ENCODE results near the gene SDHAF3. TPM values are rescaled to one million over a fixed set of nuclear protein-coding genes. Genes with fewer than 3 reads are reported as not detected.
A peak's percentile ranks its signal among the peaks of the same experiment; 100 is the strongest.
"Not testable (repeated sequence)": the region's sequence is repeated elsewhere in the genome, so short reads cannot be mapped to it uniquely, and the experiment has no call there.

Gene SDHAF3
- 10 to 100 TPM; 16.0 to 16.1 TPM for total RNA-seq

DNA sequence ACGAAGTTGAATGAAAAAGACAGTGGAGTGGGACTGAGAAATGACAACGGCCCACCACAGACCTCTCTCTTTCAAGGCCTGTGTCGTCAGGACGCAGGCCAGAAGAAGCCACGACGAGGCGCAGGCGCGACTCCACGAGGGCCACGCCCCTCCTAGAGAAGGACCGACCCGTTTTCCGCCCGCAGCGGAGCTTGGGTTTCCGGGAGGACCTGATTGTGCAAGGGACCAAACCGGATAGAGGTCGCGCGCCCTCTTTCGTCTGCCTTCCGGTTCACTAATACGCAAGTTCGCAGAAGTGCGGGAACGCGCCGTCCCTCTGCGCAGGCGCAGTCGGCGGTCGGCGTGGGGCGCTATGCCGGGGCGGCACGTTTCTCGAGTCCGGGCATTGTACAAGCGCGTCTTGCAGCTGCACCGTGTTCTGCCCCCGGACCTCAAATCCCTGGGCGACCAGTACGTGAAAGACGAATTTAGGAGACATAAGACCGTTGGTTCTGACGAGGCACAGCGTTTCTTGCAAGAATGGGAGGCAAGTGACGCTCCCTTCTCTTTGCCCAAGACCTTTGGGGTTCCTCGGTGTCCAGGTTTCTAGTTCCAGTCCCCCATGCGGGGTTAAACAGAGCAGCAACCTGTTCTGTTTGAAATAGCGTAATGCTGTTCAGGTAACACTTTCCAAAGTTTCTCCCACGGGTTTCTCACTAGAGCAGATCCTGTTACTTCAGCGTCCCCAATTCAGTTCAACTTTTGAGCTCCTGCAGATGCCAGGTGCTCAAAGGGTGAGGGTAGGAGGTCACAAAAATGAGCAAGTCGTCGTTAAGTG is at the start of gene SDHAF3:
TSS of gene SDHAF3 (plus strand) at position 327 of the 817 bp plus-strand sequence. CDS start at position 353, 26 bp downstream.
- Mint-ChIP-seq H3K27me3 (no peaks in the 10 kb centered on the region), H3K9me3 (peaks cover 8% of the 10 kb centered on the region), H3K27ac (peak within 1 kb of the TSS; percentile 88), H3K4me1 (peaks cover 39% of the 10 kb centered on the region), H3K4me3 (peak within 1 kb of the TSS; percentile 88), H3K36me3 (ENCODE audit: low read depth) (peaks cover 6% of the 10 kb centered on the region)
- ChIA-PET CTCF (interaction anchor here (1.0 to 1.7 kb wide), 8 partner anchors 9 to 755 kb away, joined by 3 to 8 read pairs (median 4); partner anchors contain the start of gene ASNS), POLR2A (interaction anchor here (0.8 to 2.2 kb wide), 10 partner anchors 12 to 853 kb away, joined by 3 to 11 read pairs (median 3); partner anchors contain the start of gene ASNS)
- peak; percentile 99 for DNase-seq

DNA sequence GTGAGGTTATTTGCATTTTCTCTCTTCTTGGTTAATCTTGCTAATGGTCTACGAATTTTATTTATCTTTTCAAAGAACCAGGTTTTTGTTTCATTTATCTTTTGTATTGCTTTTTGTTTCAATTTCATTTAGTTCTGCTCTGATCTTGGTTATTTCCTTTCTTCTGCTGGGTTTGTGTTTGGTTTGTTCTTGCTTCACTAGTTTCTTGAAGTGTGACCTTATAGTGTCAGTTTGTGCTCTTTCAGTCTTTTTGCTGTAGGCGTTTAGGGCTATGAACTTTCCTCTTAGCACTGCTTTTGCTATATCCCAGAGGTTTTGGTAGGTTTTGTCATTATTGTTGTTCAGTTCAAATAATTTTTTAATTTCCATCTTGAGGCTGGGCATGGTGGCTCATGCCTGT is 45.5 kb upstream of the SDHAF3 start:
- POLR2A ChIA-PET; H3K9me3 Mint-ChIP-seq; DNase-seq; H3K4me1 Mint-ChIP-seq; H3K4me3 Mint-ChIP-seq; H3K36me3 Mint-ChIP-seq (ENCODE audit: low read depth); CTCF ChIA-PET; H3K27ac Mint-ChIP-seq: not testable (repeated sequence)
- peaks cover 34% of the 10 kb centered on the region for H3K27me3 Mint-ChIP-seq

DNA sequence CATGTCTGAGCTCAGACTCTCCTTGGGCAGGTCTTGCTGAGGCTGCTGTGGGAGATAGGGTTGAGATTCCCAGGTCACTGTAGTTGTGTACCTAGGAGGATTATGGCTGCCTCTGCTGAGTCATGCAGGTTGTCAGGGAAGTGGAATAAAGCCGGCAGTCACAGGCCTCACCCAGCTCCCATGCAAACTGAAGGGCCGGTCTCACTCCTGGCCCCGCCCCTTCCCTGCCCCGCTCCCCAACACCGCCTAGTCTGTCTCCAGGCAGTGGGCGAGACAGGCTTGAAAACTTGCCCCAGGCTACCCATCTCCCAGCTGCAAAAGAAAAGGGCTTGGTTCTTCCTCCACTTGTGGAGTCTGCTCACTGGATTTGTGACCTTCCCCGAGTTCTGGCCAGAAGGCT is 41.6 kb upstream of the SDHAF3 start:
- POLR2A ChIA-PET = interaction anchor here (0.6 kb wide), 1 partner anchor 199 kb away, joined by 3 read pairs; no protein-coding TSS in a partner anchor
- Mint-ChIP-seq H3K36me3 (ENCODE audit: low read depth) (no peaks in the 10 kb centered on the region), H3K27ac (no peak overlapping the region), H3K4me1 (no peaks in the 10 kb centered on the region), H3K9me3 (no peaks in the 10 kb centered on the region), H3K4me3 (no peak overlapping the region), H3K27me3 (peaks cover 21% of the 10 kb centered on the region)
- no peak for DNase-seq
- CTCF ChIA-PET = no interaction called here

DNA sequence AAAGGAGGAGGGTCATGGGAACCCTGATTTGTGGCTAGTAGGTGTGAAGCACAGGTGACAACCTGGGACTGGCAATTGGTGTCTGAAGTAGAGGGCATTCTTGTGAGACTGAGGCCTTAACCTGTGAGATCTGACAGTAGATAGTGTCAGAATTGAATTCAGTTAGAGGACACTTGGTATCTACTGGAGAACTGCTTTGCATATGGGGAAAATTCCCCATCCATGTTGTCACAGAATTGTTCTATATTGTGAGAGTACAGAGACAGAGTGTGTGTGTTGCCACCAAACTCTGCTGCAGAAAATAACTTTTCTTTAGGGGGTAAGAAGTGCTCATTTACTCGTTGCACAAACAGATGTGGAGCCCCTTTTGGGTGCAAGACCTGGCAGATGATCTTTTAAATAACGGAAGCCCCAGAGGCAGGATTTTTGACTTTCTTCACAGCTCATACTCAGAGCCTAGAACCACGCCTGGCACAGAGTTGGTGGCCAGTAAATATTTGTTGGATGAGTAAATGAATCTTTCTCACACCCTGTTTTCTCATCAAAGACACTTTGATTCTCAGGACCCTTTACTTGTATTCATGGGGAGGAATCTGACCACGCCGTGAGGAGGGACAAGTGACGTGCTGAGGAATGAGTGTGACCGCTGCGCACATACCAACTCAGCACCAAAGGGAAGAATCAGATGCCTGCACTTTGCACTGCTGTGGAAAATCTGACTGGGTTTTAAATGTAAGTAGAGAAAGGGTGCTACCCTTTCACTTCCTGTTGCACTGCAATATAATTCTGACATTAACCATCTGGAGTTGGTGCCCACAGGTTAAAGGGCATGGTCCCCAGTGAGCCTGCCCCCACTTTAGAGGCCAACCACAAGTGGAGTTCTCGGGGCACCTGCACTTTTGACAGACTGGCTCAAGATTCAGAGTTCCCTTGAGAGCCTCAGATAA is 39.2 kb upstream of the SDHAF3 start:
- no peak overlapping the region for H3K4me3 Mint-ChIP-seq
- DNase-seq = no peak
- H3K4me1 Mint-ChIP-seq = no peaks in the 10 kb centered on the region
- POLR2A ChIA-PET = no interaction called here
- no peaks in the 10 kb centered on the region for H3K36me3 Mint-ChIP-seq (ENCODE audit: low read depth)
- H3K27me3 Mint-ChIP-seq = peaks cover 15% of the 10 kb centered on the region
- H3K9me3 Mint-ChIP-seq = no peaks in the 10 kb centered on the region
- H3K27ac Mint-ChIP-seq = no peak overlapping the region
- CTCF ChIA-PET = no interaction called here

DNA sequence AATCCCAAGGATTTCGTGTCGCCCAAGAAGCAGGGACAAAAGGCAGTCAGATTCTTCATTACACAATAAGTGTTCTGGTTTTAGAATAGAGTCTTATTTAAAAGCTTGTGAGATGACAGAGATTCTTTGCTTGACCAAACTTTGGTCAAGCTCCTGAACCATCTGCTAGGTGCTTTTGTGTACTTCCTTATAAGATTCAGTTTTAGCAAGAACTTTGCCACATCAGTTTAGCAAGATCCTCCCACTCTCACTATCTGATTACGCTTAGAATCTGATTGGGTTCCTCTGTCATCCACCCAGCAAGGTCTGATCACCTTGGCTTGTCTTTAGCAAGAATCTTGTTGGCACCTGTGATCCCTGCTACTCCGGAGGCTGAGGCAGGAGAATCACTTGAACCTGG is 38.2 kb upstream of the SDHAF3 start:
- Mint-ChIP-seq H3K4me3 (no peak overlapping the region), H3K36me3 (ENCODE audit: low read depth) (no peaks in the 10 kb centered on the region), H3K27me3 (peaks cover 11% of the 10 kb centered on the region), H3K9me3 (no peaks in the 10 kb centered on the region), H3K27ac (no peak overlapping the region), H3K4me1 (no peaks in the 10 kb centered on the region)
- CTCF ChIA-PET = no interaction called here
- DNase-seq = no peak
- POLR2A ChIA-PET = no interaction called here

DNA sequence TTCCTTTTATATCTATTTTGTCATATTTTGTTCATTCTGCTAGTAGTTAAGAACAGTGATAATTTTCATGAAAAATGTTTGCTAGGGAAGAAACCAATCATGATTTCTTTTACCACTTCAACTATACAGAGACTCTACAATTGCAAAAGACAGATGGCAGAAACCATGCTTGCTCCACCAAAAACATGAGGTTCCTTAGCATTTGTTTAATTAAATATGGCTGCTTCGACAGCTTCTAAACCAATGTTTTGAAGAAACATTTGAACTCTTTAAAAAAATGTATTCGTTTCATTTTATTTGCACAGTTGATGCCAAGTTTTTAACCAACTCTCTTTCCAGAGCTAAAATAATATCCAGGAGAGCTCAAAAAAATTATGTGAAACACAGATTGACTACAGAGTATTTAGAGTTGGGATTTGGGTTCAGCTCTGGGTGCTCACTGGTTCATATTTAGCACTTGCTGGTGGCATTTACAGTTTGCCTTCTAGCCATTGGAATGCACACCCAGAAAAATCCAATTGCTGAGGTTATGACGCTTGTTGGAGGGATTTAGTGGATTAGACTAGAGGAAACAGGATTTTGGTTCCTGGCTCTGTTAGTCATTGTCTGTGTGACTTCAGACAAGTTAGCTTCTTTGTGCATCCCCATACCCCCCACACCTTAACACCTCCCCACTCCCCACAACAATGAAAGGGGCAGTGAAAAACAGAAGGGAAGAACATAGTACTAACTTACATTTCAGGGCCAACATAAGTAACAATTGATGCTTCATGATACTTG is 35.8 kb upstream of the SDHAF3 start:
- no peaks in the 10 kb centered on the region for H3K36me3 Mint-ChIP-seq (ENCODE audit: low read depth)
- H3K9me3 Mint-ChIP-seq = no peaks in the 10 kb centered on the region
- no peak for DNase-seq
- ChIA-PET CTCF (no interaction called here), POLR2A (no interaction called here)
- no peak overlapping the region for H3K4me3 Mint-ChIP-seq
- H3K4me1 Mint-ChIP-seq = no peaks in the 10 kb centered on the region
- H3K27me3 Mint-ChIP-seq = peaks cover 12% of the 10 kb centered on the region
- no peak overlapping the region for H3K27ac Mint-ChIP-seq

DNA sequence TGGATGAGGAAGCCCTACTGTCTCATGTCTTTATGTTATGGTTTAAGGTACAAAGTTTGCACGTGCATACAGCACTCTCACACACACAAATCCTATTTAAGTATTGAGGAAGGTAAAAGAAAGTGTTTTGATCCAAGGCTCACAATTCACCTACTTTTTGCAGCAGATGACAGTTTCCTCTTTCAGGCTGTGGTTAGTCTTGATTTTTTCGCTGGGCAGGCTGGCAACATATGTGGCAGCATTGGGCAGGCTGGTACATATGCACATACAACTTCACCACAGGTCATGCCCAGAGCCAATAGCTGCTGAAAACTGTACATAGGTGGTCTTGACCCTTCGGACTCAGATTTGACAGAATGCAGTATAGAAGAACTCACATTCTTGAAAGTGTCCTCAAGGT is 29.1 kb upstream of the SDHAF3 start:
- CTCF ChIA-PET = interaction anchor here (1.0 kb wide), 1 partner anchor 25 kb away, joined by 3 read pairs; no protein-coding TSS in a partner anchor

DNA sequence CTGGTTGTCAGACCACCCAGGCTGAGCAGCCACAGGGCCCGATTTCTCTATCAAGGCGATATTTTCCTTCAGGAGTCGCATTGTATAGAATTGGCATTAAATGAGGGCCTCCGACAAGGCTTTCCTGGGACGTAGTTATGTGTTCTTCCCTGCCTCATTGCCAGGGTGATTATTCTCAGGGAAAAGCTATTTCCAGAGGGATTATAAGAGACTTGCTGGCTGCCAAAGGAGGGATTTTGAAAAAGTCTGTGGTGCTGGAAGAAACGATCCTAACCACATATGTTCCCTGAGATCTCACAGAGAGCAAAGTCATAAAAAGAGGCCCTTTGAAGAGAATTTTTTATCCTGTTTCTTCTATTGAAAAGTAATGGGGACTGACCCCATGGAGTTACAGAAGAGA is 27.7 kb upstream of the SDHAF3 start:
- H3K36me3 Mint-ChIP-seq (ENCODE audit: low read depth) = no peaks in the 10 kb centered on the region
- H3K27me3 Mint-ChIP-seq = peaks cover 18% of the 10 kb centered on the region
- no peak overlapping the region for H3K4me3 Mint-ChIP-seq
- CTCF ChIA-PET = no interaction called here
- no peaks in the 10 kb centered on the region for H3K9me3 Mint-ChIP-seq
- no peak for DNase-seq
- no peak overlapping the region for H3K27ac Mint-ChIP-seq
- H3K4me1 Mint-ChIP-seq = no peaks in the 10 kb centered on the region
- POLR2A ChIA-PET = no interaction called here

More for the DNA sequence above, 29.1 kb upstream of the SDHAF3 start:
- Mint-ChIP-seq H3K27ac (no peak overlapping the region), H3K4me1 (no peaks in the 10 kb centered on the region), H3K36me3 (ENCODE audit: low read depth) (no peaks in the 10 kb centered on the region), H3K9me3 (no peaks in the 10 kb centered on the region), H3K4me3 (no peak overlapping the region), H3K27me3 (peaks cover 18% of the 10 kb centered on the region)
- POLR2A ChIA-PET = no interaction called here
- DNase-seq = no peak

DNA sequence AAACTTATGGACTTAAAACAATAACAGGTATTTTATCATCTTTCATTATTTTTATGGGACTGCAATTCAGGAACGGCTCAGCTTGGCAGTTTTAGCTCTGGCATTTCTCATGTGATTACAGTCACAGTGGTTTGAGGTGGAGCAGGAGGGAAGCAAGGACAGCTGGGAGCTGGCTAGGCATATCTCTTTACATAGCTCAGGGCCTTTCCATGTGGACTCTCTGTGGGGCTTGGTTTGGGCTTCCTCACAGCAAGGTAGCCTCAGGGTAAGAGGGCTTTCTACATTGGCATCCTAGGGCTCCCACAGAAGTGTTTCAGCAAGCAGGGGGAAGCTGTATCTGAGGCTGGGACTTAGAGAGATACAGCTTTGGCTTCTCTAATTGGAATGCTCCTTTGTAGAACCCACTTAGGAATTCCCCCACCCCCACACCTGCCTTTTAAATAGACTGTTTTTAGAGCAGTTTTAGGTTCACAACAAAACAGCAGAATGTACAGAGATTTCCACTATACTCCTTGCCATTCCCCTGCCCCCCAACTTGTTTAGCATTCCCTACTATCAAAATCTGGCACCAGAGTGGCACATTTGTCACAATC is 26.6 kb upstream of the SDHAF3 start:
- ChIA-PET POLR2A (interaction anchor here (1.0 kb wide), 1 partner anchor 26 kb away, joined by 4 read pairs; the partner anchor contains the start of gene SDHAF3), CTCF (no interaction called here)
- Mint-ChIP-seq H3K4me1 (no peaks in the 10 kb centered on the region), H3K36me3 (ENCODE audit: low read depth) (no peaks in the 10 kb centered on the region), H3K9me3 (no peaks in the 10 kb centered on the region), H3K27me3 (peaks cover 17% of the 10 kb centered on the region), H3K27ac (no peak overlapping the region), H3K4me3 (no peak overlapping the region)
- DNase-seq = no peak

DNA sequence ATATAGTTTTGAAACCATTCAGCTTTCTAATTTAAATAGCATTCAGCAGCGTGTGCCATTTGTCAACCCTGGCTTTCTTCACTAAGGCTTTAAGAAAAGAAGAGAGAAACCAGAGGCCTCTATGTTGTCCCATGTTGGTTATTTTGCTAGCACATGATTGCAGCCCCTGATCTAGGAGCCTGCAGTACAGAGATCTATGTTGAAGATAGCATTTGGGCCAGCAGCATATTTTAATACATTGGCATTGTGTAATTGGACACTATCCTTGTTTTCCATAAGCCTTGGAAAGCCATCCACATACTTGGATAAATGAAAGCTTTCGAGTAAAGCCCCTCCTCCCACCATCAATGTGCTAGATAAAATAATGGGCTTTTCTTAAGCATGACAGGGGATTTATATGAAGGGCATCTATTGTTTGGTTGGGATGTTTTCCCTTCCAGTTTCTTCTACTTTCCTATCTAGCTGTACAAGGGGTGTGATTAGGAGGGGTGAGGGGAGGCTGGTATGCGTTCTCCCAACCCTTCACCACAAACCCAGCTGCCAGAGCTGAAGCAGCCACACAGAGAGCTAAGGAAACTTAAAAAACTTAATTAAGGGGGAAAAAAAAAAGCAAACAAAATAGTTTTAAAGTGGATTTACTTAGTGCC is 23.1 kb upstream of the SDHAF3 start:
- H3K4me3 Mint-ChIP-seq = no peak overlapping the region
- DNase-seq = no peak
- H3K27ac Mint-ChIP-seq = no peak overlapping the region
- H3K4me1 Mint-ChIP-seq = no peaks in the 10 kb centered on the region
- no peaks in the 10 kb centered on the region for H3K9me3 Mint-ChIP-seq
- peaks cover 11% of the 10 kb centered on the region for H3K27me3 Mint-ChIP-seq
- ChIA-PET POLR2A (no interaction called here), CTCF (interaction anchor here (1.0 kb wide), 1 partner anchor 367 kb away, joined by 3 read pairs; no protein-coding TSS in a partner anchor)
- no peaks in the 10 kb centered on the region for H3K36me3 Mint-ChIP-seq (ENCODE audit: low read depth)

DNA sequence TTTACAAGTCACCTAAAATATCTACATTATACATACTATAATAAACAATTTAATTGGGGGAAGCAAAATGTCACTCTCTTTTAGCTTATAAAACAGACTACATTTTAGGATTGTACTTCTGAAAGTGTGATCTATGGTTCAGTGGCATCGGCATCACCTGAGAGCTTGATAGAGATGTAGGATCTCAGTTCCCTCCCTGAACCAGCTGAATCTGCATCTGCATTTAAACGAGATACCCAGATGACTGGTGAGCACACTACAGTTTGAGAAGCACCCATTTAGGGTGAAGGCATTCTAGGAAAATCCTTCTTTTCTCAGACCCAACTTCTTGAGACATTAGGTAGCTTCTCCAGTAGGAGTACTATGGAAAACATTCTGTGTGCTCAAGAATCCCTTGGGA is 21.5 kb upstream of the SDHAF3 start:
- no peak overlapping the region for H3K4me3 Mint-ChIP-seq
- POLR2A ChIA-PET = no interaction called here
- no peaks in the 10 kb centered on the region for H3K4me1 Mint-ChIP-seq
- H3K27ac Mint-ChIP-seq = no peak overlapping the region
- H3K27me3 Mint-ChIP-seq = peaks cover 19% of the 10 kb centered on the region
- H3K9me3 Mint-ChIP-seq = no peaks in the 10 kb centered on the region
- CTCF ChIA-PET = no interaction called here
- DNase-seq = no peak
- no peaks in the 10 kb centered on the region for H3K36me3 Mint-ChIP-seq (ENCODE audit: low read depth)

DNA sequence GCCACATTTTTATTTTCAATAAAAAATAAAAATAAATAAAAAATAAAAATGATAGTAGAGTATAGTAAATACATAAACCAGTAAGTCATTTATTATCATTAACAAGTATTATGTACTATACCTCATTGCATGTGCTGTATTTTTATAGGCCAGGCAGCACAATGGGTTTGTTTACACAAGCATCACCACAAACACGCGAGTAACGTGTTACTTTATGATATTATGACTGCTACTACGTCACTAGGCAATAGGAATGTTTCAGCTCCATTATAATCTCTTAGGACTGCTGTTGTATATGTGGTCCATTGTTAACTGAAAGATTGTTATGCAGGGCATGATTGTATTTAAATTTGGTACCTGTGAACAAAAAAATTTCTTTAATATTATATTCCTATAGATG is 20.8 kb upstream of the SDHAF3 start:
- POLR2A ChIA-PET = no interaction called here
- CTCF ChIA-PET = no interaction called here
- Mint-ChIP-seq H3K27ac (no peak overlapping the region), H3K4me1 (no peaks in the 10 kb centered on the region), H3K9me3 (no peaks in the 10 kb centered on the region), H3K27me3 (peaks cover 16% of the 10 kb centered on the region), H3K36me3 (ENCODE audit: low read depth) (no peaks in the 10 kb centered on the region), H3K4me3 (no peak overlapping the region)
- DNase-seq = no peak

Measured in activated CD4-positive, alpha-beta memory T cell treated with anti-CD3 and anti-CD28 coated beads, Interleukin-2, amount 10 ng/mL, durations not matched to agents 7 days and 5 days (primary cell).